Measurements from ENCODE around the gene SEPTIN10.

DNA sequence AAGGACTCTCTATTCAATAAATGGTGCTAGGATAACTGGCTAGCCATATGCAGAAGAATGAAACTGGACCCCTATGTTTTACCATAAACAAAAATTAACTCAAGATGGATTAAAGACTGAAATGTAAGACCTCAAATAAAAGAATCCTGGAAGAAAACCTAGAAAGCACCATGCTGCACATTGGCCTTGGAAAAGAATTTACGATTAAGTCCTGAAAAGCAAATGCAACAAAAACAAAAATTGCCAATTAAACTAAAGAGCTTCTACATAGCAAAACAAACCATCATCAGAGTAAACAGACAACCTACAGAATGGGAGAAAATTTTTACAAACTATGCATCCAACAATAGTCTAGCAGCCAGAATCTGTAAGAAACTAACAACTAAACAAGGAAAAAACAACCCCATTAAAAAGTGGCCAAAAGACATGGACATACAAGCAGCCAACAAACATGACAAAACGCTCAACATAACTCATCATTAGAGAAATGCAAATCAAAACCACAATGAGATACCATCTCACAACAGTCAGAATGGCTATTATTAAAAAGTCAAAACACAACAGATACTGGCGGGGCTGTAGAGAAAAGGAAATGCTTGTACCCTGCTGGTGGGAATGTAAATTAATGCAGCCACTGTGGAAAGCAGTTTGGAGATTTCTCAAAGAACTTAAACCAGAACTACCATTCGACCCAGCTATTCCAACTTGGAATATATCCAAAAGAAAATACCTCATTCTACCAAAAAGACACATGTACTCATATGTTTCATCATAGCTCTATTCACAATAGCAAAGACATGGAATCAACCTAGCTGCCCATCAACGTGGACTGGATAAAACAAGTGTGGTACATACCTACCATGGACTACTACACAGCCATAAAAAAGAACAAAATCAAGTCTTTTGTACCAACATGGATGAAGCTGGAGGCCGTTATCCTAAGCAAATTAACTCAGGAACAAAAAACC lies 30.6 kb downstream of the SEPTIN10 start:
- TF ChIP-seq, protein P1, sequence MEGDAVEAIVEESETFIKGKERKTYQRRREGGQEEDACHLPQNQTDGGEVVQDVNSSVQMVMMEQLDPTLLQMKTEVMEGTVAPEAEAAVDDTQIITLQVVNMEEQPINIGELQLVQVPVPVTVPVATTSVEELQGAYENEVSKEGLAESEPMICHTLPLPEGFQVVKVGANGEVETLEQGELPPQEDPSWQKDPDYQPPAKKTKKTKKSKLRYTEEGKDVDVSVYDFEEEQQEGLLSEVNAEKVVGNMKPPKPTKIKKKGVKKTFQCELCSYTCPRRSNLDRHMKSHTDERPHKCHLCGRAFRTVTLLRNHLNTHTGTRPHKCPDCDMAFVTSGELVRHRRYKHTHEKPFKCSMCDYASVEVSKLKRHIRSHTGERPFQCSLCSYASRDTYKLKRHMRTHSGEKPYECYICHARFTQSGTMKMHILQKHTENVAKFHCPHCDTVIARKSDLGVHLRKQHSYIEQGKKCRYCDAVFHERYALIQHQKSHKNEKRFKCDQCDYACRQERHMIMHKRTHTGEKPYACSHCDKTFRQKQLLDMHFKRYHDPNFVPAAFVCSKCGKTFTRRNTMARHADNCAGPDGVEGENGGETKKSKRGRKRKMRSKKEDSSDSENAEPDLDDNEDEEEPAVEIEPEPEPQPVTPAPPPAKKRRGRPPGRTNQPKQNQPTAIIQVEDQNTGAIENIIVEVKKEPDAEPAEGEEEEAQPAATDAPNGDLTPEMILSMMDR (IDR thresholded peaks at IDR 0.05), result no peak
- no peak for TF ChIP-seq EZH2phosphoT487 (IDR thresholded peaks at IDR 0.05)
- no peak for TF ChIP-seq EZH2 (IDR thresholded peaks at IDR 0.05)

All from neural progenitor cell (in vitro differentiated cells).